HCEC 1CT (cell line): ENCODE results near the gene RASGRP4.
"Not testable (repeated sequence)": the region's sequence is repeated elsewhere in the genome, so short reads cannot be mapped to it uniquely, and the experiment has no call there.

Source experiments
- DNase-seq: peaks from one replicate; pipeline ENCODE4 v3.0.0-alpha.2; 2017

The RASGRP4 gene

DNA sequence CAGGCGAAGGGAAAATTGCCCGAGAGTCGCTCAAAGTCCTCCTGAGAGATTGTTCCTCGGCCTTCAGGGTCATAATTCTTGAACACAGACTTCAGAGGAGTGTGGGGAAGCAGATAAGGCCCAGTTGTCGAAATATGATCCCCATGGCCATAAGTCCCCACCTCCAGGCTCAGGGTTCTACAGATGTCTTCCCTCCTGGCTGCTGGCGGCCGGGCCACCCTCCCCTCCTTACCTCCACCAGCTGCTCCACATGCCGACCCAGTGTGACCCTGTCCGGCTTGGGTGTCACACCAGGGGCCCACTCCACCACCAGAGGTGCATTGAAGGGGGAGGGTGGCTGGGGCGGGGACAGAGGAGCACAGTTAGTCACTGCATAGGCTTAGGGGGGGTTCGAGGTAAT lies 13.1 kb downstream of the RASGRP4 start:
- no peak for DNase-seq

DNA sequence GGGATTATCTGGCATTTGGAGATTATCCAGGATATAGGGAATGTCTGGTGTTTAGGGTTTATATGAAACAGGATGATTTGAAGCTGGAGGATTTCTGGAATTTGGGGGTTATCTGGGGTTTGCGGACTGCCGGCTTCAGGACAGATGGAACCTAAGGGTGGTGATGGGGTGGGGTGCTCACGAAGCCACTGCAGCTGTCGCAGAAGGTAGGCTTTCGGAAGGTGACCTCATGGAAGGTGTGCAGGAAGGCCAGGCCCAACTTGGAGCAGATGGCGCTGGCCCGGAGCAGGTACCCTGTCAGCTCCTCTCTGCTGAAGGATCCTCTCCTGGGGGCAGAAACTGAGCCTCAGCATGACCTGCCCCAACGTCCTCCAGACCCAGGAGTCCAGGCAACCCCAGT lies 13.5 kb downstream of the RASGRP4 start:
- no peak for DNase-seq

DNA sequence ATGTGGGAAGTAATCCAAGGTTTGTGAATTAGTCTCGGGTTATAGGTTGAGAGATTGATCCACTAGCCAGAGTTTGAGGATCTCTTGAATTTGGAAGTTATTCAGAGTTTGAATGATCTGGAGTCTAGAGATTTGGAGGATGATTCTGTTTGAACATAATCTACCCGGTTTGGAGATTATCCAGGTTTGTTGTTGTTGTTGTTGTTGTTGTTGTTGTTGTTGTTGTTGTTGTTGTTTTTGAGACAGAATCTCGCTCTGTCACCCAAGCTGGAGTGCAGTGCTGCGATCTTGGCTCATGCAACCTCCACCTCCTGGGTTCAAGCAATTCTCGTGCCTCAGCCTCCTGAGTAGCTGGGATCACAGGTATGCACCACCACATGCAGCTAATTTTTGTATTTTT lies 14.1 kb downstream of the RASGRP4 start:
- DNase-seq, result not testable (repeated sequence)

DNA sequence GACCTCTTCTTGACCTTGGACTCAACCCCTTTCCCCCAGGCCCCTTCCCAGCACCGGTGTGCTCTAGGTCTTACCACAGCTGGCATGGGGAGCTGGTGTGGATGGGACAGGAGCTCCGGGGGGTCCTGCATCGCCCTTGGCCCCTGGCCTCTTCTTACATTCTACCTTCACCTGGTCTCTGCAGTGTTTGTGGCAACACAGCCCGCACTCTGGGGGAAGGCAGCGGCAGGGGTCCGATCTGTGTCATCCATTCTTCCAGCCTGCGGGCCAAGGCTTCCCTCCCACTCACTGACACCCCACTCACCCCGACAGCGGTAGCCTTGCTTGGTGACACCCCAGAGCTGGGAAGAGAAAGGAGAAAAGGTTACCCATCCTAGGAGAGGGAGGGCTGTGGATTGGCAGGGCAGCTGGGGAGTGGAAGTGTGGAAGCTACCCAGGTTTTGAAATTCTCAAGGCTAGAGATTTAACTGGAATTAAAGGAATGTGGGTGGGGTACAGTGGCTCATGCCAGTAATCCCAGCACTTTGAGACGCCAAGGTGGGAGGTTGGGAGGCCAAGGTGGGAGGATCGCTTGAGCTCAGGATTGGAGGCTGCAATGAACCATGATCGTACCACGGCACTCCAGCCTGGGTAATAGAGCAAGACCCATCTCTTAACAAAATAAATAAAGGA lies 14.8 kb downstream of the RASGRP4 start:
- DNase-seq, result no peak

DNA sequence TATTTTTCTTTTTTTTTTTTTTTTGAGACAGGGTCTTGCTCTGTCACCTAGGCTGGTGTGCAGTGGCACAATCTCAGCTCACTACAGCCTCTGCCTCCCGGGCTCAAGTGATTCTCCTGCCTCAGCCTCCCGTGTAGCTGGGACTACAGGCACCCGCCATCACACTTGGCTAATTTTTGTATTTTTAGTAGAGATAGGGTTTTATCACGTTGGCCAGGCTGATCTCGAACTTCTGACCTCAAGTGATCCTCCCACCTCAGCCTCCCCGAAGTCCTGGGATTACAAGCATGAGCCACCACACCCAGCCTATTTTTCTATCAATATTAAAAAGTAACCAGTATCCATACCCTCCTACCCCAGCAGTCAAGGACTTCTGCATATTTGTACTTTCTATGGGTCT lies 15.6 kb downstream of the RASGRP4 start:
- DNase-seq, result not testable (repeated sequence)

DNA sequence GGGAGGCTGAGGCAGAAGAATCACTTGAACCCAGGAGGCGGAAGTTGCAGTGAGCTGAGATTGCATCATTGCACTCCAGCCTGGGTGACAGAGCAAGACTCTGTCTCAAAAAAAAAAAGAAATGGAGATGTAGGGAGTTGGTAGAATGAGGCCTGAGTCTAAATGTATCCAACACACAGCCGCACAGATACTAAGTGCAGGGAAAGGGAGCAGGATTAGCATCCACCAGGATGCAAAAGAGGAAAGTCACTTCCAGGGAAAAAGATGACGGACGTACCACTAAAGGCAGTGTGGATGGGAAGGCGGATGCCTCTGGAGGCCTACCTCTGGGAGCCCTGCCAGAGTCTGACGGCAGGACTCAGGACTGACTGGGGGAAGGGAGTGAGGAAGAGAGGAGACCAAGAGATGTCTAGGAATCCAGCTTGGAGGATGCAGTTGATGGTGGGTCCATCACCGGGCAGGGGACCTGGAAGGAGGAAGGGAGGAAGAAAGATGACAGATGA lies 16.3 kb downstream of the RASGRP4 start:
- DNase-seq, result no peak

DNA sequence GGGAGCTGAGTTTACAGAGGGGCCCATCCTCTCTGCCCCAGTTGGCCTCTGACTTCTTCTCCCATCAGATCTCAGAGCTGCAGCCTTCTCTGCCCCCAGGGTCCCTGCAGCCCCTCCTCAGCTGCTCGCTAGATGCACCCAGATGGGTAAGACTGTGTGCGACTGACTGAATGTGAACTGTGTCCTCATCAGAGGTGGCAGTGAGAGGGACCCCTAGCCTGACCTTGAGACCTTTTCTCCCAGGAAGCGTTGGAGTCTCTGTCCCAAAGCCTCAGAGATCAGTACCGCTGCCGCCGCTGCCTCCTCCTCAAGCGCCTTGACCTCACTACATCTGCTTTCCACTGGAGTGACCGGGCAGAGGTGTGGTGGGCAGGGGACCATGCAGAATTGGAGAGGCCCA lies 20.7 kb downstream of the RASGRP4 start:
- DNase-seq, result no peak

DNA sequence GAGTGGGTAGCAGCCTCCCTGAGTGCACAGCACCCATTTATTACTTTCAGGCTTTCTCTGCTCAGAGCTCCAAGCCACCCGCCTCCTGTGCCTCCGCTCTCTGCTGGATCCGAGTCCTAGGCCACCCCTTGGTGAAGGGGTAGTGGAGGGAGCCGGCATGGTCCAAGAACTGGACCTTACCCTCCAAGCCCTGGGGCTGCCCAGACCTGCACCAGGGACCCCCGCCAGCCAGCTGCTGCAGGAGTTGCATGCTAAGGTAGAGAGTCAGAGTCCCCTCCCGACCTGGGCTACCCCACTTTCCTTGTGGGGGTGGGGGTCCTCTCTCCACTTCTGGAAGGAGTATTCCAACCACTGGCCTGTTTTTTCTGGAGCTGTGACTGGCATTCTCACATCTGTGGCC lies 21.2 kb downstream of the RASGRP4 start:
- no peak for DNase-seq

DNA sequence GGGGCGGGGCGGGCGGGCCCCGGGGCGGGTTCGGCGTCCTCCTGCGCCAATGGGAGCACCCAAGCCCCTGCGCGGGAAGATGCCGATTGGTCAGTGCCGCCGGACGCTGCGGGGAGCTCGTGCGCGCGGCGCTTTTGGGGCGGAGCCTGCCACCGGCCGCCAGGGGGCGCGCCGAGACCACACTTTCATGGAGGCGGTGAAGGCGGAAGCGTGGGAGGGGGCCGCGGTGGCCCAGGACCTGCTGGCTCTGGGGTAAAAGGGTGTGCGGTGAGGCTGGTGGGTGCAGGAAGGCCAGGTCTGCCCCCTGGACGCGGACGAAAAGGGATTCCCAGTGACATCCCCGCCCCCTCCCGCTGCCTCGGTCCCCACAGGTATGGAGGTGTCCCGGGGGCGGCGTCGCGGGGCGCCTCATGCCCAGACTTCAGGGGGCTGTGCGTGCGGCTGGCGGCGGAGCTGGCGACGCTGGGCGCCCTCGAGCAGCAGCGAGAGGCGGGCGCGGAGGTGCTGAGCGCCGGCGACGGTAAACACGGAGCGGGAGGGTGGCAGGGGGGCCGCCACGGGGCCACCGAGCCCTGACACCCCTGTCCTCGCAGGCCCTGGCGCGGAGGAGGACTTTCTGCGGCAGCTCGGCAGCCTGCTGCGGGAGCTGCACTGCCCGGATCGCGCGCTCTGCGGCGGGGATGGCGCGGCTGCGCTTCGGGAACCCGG lies 22.9 kb downstream of the RASGRP4 start, which contains the start of gene FAM98C:
Gene FAM98C, plus strand, starts transcription at position 127 of the 708 bp plus-strand sequence. Its CDS starts 61 bp downstream, at position 188.
- peak; percentile 91 for DNase-seq

DNA sequence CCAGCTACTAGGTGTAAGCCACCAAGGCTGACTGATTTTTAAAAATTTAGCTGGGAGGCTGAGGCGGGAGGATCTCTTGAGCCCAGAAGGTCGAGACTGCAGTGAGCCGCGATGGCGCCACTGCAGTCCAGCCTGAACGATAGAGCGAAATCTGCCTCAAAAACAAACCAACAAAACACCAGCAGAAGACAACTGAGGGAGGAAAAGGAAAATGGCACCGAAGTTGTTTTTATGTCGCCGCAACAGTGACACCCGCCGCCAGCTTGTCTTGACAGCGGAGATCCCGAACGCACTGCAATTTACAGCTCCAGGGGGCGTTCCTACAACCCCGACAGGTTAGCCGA lies 23.4 kb downstream of the RASGRP4 start:
- no peak for DNase-seq

DNA sequence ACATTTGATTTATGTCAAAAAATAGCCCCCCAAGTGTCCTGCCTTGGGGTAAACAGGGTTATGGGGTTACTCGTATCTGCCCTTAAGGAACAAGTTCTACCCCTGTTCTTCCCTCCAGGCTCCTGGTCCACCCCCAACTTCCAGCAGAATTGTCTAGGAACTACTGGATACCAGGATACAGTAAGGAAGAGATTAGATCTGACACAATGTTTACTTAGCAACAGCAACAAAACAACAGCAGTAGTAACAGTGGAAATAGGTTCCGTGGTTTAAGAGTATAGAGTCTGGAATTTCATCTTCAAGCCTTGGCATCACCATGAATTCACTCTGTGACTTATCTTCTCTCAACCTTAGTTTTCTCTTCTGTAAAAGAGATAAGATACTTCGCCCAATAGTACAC lies 24.9 kb downstream of the RASGRP4 start:
- no peak for DNase-seq

DNA sequence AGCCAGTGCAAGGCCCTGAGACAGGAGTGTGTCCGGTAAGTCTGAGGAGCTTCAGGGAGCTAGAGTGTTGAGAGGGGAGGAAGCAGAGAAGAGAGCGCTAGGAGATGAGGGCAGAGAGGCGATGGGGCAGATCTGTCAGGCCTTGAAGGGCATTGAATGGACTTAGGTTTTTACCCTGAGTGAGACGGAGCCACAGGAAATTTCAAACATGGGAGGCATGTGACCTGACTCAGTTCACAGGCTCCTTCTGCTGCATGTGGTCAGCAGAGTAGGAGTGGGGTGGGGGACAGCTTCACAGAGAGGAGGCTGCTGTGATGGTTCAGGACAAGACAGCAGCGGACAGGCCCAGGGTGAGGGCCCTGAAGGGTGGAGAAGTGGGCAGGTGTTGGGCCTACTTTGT lies 25.7 kb downstream of the RASGRP4 start:
- no peak for DNase-seq

DNA sequence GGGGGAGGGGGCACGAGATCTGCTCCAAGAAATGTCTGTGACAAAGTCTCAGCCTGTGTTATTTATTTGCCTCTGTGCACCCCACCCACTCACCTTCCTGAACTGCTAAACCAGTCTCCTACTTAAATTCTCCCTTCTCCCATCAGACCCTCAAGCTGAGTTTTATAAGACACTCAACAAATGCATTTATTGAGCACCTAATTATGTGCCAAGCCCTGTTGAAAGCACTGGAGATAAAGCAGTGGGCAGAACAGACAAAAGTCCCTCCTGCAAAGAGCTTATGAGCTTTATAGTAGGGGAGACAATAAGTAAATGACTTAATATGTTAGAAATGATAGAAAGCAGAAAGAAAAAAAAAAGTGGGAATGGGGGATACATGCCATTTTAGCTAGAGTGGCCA lies 26.5 kb downstream of the RASGRP4 start:
- DNase-seq, result no peak

DNA sequence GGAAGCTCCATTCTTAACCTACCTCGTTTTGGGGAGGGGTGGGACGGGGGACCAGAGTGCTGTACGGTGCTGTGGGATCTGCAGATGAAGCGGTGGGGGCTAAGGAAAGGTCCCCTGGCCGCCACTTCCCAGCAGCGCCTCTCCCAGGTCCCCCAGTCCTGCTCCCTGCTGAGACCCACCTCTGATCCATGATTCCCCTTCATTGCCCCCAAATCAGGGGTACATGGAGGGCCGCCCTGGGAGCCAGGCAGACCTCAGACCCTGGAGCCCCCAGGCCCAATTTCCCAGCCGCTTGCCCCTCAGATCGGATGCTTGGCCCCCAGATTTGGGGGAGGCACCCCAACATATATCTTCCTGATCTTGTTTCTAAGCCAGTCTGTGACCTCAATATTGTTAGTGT lies 26.9 kb downstream of the RASGRP4 start:
- no peak for DNase-seq

DNA sequence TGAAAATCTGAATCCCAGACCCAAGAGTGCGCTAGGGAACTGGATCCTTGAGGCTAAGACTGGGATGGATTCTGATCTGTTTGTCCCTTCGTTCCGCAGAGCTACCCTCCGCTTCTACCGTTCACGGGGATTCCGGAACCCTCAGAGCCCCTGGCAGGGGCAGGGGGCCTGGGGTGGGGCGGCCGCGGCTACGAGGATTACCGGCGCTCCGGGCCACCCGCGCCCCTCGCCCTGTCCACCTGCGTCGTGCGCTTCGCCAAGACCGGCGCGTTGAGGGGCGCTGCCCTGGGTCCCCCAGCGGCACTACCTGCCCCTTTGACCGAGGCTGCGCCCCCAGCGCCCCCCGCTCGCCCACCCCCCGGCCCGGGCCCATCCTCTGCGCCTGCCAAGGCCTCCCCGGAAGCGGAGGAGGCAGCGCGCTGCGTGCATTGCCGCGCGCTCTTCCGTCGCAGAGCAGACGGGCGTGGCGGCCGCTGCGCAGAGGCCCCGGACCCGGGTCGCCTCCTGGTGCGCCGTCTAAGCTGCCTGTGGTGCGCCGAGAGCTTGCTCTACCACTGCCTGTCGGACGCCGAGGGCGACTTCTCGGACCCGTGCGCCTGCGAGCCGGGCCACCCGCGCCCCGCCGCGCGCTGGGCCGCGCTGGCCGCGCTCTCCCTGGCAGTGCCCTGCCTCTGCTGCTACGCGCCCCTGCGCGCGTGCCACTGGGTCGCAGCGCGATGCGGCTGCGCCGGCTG lies 30.5 kb downstream of the RASGRP4 start:
- no peak for DNase-seq

DNA sequence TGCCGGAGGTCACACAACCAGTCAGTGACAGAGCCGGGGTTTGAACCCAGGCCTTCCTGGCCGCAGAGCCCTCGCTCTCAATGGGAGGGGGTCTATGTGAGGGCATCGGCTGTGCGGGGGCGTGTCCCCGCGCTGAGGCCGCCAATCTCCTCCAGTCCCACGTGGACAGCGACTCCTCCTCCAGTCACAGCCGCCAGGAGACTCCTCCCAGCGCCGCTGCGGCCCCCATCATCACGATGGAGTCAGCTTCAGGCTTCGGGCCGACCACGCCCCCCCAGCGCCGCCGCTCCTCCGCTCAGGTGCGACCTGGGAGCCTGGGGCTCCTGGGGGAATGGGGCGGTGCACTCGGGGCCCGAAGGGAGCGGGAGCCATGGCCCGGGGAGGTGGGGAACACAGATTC lies 31.5 kb downstream of the RASGRP4 start:
- no peak for DNase-seq

DNA sequence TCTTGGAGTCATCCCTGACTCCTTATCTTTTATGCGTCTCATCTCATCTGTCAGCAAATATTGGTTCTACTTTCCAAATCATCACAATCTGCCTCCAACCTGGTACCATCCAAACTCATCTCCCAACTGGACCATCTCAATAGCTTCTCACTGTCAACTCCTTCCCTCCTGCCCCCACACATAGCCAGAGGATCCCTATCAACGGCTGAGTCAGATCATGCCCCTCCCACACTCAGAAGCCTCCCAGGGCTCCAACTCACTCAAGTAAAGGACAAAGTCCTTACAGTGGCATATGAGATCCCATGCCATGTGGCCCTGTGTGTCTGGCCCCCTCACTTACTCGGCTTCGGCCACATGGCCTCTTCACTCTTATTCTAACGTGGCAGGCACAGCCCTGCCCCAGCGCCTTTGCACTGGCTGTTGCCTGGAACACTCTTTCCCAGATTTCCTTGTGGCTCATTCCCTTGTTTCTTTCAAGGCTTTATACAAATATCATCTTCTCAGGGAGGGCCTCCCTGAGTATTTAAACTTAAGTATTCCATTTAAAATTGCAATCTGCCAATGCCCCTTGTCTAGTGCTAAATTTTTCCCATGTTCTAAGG lies 33.2 kb downstream of the RASGRP4 start:
- peak; percentile 20 for DNase-seq

DNA sequence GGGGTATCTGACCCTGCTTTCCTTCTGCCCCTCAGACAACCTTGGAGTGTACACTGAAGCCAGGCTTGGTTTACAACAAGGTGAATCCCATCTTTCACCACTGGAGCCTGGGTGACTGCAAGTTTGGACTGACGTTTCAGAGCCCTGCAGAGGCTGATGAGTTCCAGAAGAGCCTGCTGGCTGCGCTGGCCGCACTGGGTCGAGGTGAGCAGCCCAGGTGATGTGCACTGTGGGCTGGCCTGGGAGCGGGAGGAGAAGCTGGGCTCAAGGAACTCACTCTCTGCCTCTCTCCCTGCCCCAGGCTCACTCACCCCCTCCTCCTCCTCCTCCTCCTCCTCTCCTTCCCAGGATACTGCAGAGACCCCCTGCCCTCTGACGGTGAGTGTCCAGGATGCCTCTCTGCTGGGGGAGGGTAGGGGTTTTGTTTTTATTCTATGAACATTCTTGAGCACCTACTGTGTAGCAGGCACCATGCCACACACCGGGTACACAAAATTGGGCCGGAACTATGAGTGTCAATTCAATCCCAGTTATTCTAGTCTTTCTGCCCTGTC lies 34.0 kb downstream of the RASGRP4 start:
- DNase-seq, result no peak

DNA sequence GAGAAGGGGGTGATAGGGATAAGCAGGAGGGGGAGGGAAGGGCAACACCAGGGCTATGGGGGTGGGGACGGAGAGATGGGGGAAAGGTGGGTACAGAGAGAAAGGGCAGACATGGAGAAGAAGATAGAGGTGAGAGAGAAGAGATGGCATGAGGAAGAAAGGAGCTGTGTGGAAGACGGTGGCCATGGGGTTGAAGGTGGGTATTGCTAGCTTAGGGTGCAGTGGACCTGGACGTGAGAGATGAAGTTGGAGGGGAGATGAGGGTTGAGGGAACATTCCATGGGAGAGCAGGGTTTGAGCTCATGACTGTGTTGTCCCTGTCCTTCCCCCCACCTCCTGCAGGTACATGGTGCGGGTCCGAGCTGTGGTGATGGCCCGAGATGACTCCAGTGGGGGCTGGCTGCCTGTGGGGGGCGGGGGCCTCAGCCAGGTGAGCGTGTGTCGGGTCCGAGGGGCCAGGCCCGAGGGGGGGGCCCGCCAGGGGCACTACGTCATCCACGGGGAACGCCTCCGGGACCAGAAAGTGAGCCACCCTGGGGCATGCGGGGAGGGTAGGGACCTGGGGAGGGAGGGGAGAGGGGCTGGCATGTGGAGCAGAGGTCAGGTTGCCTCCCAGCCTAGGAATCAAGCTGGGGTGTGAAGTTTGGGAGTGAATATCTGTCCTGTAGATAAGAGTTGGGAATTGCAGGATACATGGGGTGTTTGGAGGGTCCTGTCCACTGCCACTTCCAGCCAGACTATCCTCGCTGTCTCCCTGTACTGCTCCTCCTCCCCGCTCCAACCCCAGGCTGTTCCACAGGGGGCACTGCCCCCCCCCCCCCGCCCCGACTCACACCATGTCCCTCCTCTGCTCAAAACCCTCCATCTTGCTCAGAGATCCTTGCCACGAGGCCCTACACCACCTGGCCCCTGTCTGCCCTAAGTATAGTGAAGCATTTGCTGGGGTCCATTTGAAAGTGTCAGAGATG lies 35.8 kb downstream of the RASGRP4 start:
- DNase-seq, result no peak

DNA sequence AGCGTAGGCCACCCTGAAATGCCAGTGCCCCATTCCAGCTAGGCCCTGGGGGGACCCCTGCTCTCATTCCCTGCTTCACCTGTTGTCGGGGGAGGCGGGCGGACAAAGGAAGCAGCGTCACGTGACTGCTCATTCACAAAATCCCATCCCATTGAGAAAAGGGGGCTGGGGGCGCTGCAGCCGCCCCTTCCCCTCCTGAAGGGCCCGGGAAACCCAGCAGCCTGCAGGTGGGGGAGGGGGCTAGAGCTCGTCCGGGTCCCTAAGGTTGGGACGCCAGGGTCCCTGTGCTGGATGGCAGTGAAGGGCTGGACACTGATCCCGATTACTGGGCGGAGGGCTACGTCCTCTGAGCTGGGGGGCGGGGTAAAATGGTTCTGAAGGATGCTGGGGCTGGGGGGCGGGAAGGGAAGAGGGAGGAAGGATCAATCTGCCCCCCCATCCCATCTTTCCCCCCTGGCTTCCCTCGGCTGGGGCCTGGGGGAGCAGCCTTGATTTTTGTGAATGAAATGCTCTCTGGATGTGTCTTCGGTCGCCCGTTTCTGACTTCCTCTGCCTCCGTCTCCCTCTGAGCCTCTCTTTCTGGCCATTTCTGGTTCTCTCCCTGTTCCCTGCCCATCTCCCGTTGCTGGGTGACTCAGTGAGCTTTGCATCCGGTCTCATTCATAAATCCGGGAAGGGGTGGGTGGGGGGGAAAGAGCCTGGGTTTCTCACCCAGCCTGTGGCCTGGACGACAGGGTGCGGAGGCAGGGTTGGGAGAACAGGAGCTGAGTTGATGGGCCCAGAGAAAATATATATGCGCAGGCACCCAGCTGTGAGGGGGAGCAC lies 36.7 kb downstream of the RASGRP4 start:
- peak; percentile 72 for DNase-seq
